Measurements from ENCODE around the gene FOXO3.

DNA sequence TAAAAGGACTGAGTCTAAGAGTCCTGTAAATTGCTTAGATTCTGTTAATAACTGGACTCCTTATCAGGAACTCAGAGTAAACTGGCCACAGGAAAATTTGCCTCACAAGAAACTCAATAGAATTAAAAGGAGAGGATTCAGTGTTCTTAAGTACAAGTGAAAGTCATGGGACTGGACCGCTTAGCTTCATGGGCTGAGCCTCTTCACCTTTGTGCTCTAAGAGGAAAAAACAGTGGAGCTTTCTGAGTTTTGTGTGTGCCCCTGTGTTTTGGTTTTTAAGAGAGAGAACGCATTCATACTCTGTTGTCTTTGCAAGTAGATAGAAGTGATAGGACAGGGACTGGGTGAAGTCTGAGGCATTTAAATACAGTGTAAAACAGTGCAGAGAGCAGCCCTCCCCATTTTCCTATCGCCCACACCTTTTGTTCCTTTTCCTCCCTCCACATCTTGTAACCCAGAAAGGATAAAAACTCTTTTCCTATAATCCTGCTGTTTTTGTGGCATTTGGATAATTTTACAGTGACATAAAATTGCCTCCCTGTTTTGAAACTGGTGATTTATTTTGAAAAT is 49.6 kb downstream of the FOXO3 start:
- TF ChIP-seq, protein P1, sequence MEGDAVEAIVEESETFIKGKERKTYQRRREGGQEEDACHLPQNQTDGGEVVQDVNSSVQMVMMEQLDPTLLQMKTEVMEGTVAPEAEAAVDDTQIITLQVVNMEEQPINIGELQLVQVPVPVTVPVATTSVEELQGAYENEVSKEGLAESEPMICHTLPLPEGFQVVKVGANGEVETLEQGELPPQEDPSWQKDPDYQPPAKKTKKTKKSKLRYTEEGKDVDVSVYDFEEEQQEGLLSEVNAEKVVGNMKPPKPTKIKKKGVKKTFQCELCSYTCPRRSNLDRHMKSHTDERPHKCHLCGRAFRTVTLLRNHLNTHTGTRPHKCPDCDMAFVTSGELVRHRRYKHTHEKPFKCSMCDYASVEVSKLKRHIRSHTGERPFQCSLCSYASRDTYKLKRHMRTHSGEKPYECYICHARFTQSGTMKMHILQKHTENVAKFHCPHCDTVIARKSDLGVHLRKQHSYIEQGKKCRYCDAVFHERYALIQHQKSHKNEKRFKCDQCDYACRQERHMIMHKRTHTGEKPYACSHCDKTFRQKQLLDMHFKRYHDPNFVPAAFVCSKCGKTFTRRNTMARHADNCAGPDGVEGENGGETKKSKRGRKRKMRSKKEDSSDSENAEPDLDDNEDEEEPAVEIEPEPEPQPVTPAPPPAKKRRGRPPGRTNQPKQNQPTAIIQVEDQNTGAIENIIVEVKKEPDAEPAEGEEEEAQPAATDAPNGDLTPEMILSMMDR (IDR thresholded peaks at IDR 0.05) = no peak
- TF ChIP-seq POLR2AphosphoS5 (IDR thresholded peaks at IDR 0.05) (no peak), POLR2A (IDR thresholded peaks at IDR 0.05) (no peak)
